Measurements from ENCODE around the gene GPR87.

DNA sequence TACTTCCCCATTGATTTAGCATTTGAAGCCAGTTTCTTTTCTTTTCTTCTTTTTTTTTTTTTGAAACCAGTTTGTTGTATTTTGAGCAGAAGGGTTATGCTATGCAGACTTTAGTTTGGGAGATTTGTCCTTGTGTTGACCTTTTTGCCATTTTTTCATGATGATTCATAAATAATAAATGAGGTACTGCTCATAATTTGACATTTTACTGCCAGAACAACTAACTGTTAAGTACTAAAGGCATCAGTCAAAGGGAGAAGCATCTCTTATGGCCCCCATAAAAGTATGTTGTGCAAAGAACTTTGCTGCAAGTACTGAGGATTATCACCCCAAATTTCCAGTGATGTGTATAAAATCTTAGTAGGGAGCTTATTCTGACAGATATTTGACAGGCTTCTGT lies 1.7 kb upstream of the GPR87 start:
- no peak for TF ChIP-seq POLR2A (IDR thresholded peaks at IDR 0.05)
- TF ChIP-seq, protein P1, sequence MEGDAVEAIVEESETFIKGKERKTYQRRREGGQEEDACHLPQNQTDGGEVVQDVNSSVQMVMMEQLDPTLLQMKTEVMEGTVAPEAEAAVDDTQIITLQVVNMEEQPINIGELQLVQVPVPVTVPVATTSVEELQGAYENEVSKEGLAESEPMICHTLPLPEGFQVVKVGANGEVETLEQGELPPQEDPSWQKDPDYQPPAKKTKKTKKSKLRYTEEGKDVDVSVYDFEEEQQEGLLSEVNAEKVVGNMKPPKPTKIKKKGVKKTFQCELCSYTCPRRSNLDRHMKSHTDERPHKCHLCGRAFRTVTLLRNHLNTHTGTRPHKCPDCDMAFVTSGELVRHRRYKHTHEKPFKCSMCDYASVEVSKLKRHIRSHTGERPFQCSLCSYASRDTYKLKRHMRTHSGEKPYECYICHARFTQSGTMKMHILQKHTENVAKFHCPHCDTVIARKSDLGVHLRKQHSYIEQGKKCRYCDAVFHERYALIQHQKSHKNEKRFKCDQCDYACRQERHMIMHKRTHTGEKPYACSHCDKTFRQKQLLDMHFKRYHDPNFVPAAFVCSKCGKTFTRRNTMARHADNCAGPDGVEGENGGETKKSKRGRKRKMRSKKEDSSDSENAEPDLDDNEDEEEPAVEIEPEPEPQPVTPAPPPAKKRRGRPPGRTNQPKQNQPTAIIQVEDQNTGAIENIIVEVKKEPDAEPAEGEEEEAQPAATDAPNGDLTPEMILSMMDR (IDR thresholded peaks at IDR 0.05): no peak

Measured in testis (tissue), 2 donors.